Right atrium auricular region (tissue), 2 donors: Measurements from ENCODE around the gene LRRC56. TPM values are rescaled to one million over a fixed set of nuclear protein-coding genes. Genes with fewer than 3 reads are reported as not detected.

Experiments used
- DNase-seq: peaks from one replicate; pipeline ENCODE4 v3.0.0-alpha.2; 2019; ENCODE audit warnings: low spot score
- H3K27ac ChIP-seq, 2 donors: fragments of 200-600 bp; sonication (generic); 1 replicate in 1 of 2; 2 replicates in 1 of 2; pipeline ENCODE4 v1.5.1; 2016 to 2019
- H3K27me3 ChIP-seq, 2 donors: fragments of 200-600 bp; sonication (generic); one replicate each; pipeline versions ENCODE4 v1.5.1 to v1.6.0; 2017 to 2019
- H3K36me3 ChIP-seq: fragments of 200-600 bp; sonication (generic); one replicate; pipeline ENCODE4 v1.5.1; 2016
- H3K4me1 ChIP-seq, 2 donors: fragments of 200-600 bp; sonication (generic); one replicate each; pipeline versions ENCODE4 v1.5.1 to v1.6.0; 2017 to 2019
- H3K4me3 ChIP-seq, 2 donors: fragments of 200-600 bp; sonication (generic); 1 replicate in 1 of 2; 2 replicates in 1 of 2; pipeline ENCODE4 v1.5.1; 2017 to 2019; ENCODE audit warnings: mild to moderate bottlenecking in 1 of 2, moderate library complexity in 1 of 2
- H3K9me3 ChIP-seq, 2 donors: fragments of 200-600 bp; sonication (generic); one replicate each; pipeline ENCODE4 v1.5.1; 2019
- total RNA-seq, 2 donors: library from RNA; depleted of rRNA; stranded (reverse); fragments of >200 nt; gene quantifications; one replicate each; pipeline ENCODE4 v1.1.0, GENCODE V29; 2016
- TF ChIP-seq, protein P1 (sequence below), 2 donors: fragments of 200-600 bp; sonication (generic); IDR thresholded peaks; one replicate each; pipeline ENCODE4 v1.5.1; 2019; ENCODE audit warnings: antibody characterized with exemption in 2 of 2

Gene LRRC56
- total RNA-seq, 2 donors from 2014 or later = 0.12 to 0.15 TPM

DNA sequence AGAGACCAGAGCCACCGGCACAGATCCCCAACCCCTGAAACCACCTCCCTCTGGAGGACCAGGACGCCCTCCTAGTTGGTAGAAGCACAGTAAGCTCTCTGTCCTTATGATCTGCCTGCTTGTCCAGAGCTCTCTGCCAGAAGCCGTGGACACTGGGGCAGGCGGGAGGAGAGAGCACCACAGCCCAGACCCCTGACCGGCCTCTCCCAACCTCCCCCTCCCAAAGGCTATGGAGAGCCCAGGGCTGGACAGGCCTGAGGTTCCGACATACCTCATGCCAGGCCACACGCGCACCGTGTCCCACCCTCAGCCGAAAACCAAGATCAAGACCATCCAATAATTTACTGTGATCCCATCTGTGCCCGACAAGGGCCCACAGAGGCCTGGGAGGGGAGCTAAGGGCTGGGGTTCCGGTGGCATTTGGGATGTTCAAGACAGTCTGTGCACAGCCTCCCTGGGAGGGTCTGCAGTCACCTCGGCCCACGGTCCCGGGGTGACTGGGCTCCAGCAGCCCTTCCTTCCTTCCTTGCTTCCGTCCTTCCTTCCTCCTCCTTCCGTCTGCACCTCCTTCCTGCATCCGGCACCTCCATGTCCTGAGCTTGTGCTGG, 5.3 kb upstream of the LRRC56 start:
- TF ChIP-seq, protein P1, sequence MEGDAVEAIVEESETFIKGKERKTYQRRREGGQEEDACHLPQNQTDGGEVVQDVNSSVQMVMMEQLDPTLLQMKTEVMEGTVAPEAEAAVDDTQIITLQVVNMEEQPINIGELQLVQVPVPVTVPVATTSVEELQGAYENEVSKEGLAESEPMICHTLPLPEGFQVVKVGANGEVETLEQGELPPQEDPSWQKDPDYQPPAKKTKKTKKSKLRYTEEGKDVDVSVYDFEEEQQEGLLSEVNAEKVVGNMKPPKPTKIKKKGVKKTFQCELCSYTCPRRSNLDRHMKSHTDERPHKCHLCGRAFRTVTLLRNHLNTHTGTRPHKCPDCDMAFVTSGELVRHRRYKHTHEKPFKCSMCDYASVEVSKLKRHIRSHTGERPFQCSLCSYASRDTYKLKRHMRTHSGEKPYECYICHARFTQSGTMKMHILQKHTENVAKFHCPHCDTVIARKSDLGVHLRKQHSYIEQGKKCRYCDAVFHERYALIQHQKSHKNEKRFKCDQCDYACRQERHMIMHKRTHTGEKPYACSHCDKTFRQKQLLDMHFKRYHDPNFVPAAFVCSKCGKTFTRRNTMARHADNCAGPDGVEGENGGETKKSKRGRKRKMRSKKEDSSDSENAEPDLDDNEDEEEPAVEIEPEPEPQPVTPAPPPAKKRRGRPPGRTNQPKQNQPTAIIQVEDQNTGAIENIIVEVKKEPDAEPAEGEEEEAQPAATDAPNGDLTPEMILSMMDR (IDR thresholded peaks at IDR 0.05) = no peak
- H3K36me3 ChIP-seq = peaks cover 25% of the 10 kb centered on the region
- peaks cover 0 to 31% of the 10 kb centered on the region in 2 donors for H3K4me1 ChIP-seq
- H3K27ac ChIP-seq = no peak overlapping the region
- no peak for DNase-seq
- no peak overlapping the region for H3K4me3 ChIP-seq
- H3K27me3 ChIP-seq = no peaks in the 10 kb centered on the region
- H3K9me3 ChIP-seq = no peaks in the 10 kb centered on the region

DNA sequence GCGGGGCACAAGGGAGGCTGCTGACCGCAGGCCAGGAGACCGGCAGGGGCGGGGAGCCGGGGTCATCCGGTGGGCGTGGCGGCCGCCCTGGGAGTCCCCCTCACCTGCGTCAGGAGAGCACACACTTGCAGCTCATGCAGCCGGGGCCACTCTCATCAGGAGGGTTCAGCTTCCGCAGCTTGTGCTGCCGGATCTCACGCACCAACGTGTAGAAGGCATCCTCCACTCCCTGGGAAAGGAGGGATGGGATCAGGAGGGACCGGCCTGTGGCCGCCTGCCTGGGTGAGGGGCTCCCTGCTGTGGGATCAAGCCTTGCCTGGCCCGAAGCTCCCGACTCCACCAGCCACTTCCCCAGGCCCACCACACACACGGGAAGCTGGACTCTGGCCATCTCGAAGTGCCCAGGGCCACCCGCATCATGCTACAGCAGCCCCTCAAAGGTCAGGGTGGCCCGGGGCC, 4.8 kb upstream of the LRRC56 start:
- no peak overlapping the region for H3K4me3 ChIP-seq
- no peak overlapping the region for H3K27ac ChIP-seq
- H3K9me3 ChIP-seq = no peaks in the 10 kb centered on the region
- no peaks in the 10 kb centered on the region for H3K27me3 ChIP-seq
- TF ChIP-seq, protein P1 (IDR thresholded peaks at IDR 0.05) = no peak
- peaks cover 25% of the 10 kb centered on the region for H3K36me3 ChIP-seq
- no peak for DNase-seq
- peaks cover 0 to 36% of the 10 kb centered on the region in 2 donors for H3K4me1 ChIP-seq

DNA sequence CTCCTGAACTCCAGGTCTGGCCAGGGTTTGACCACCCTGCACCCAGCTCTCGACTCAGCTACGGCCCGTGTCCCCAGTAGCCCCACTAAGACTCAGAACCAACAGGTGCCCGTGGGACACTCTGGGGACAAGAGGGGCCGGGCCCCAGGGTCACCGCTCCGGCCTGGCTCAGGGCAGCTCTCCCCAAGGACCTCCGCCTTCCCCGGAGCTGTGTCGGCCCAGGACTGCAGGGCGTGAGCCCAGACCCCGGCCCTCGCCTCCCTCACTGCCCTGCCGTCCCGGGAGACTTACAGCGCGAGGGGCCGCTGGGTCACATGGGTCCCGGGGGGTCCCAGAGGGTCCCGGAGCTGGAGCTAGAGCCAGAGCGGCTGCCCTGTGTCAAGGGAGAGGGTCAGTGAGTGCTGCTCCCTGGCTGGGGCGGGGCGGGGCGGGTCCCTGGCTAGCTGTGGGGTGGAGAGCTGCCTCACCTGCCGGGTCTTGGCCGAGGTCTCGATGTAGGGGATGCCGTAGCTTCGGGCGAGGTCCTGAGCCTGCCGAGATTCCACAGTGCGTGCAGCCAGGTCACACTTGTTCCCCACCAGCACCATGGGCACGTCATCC, 4.2 kb upstream of the LRRC56 start:
- no peaks in the 10 kb centered on the region for H3K27me3 ChIP-seq
- H3K27ac ChIP-seq = no peak overlapping the region
- no peak overlapping the region for H3K4me3 ChIP-seq
- H3K9me3 ChIP-seq = no peaks in the 10 kb centered on the region
- peaks cover 25% of the 10 kb centered on the region for H3K36me3 ChIP-seq
- H3K4me1 ChIP-seq = peaks cover 0 to 39% of the 10 kb centered on the region in 2 donors
- DNase-seq = no peak
- TF ChIP-seq, protein P1 (IDR thresholded peaks at IDR 0.05) = no peak

DNA sequence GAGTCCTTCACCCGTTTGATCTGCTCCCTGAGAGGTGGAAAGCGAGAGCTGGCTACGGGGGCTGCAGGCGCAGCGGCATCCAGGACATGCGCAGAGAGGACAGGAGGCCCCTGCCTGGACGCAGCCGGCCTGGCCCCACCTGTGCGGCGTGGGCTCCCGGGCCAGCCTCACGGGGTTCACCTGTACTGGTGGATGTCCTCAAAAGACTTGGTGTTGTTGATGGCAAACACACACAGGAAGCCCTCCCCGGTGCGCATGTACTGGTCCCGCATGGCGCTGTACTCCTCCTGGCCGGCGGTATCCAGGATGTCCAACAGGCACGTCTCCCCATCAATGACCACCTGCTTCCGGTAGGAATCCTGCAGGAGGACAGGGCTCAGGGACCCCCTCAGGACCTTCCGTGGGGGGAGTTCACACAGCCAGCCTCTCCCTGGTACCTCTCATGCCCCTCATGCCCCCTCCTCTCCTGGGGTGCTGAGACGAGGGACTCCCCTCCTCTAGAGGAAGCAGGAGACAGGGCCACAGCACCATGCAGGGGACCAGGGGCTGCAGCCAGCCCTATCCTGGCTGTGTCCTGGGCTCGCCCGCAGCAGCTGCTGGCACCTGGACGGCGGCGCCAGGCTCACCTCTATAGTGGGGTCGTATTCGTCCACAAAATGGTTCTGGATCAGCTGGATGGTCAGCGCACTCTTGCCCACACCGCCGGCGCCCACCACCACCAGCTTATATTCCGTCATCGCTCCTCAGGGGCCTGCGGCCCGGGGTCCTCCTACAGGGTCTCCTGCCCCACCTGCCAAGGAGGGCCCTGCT, 3.5 kb upstream of the LRRC56 start:
- Histone ChIP-seq H3K4me3 (peak overlapping the region in 1 of 2 donors; percentile 88), H3K27ac (peak overlapping the region in 1 of 2 donors; percentile 73), H3K27me3 (no peaks in the 10 kb centered on the region), H3K36me3 (peaks cover 25% of the 10 kb centered on the region), H3K9me3 (no peaks in the 10 kb centered on the region), H3K4me1 (peaks cover 0 to 39% of the 10 kb centered on the region in 2 donors)
- no peak for DNase-seq
- TF ChIP-seq, protein P1 (IDR thresholded peaks at IDR 0.05) = no peak

DNA sequence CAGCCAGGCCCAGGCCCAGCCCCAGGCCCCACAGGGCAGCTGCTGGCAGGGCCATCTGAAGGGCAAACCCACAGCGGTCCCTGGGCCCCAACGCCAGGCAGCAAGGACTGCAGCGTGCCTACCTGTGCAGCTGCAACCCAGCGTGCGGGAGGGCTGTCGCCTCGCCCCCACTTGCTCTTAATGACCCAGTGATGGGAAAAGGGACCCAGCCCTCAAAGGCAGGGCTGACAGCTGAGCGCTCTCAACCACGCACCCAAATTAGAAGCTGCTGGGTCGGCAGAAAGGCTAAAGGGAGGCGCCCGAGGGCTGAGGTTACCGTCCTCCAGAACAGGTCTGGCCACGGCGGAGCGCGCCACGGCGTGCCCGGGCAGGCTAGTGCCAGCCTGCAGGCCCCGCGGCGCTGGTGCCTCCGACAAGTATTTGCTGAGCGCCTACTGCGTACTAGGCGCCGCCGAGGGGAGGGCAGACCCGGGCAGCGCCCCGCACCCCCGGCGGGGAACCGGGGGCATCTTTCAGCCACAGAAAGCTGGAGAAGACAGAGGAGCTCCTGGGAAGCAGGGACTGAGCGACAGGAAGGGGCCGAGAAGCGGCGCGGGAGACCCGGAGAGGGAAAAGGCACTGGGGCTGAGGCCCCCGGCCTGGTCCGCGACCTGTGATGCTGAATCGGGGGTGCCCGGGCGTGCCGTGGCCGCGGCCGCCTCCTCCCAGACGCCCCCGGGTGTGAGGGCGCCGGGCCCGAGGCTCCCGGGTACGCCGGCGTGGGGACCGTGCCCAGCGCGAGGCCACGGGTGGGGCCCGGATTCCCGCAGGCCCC, 2.7 kb upstream of the LRRC56 start:
- H3K4me1 ChIP-seq = peaks cover 0 to 39% of the 10 kb centered on the region in 2 donors
- no peak for DNase-seq

More for the DNA sequence above, 2.7 kb upstream of the LRRC56 start:
- H3K27me3 ChIP-seq = no peaks in the 10 kb centered on the region
- TF ChIP-seq, protein P1 (IDR thresholded peaks at IDR 0.05) = no peak
- peak overlapping the region; percentile 31 to 73 for H3K27ac ChIP-seq
- peaks cover 25% of the 10 kb centered on the region for H3K36me3 ChIP-seq
- no peaks in the 10 kb centered on the region for H3K9me3 ChIP-seq
- peak overlapping the region; percentile 70 to 88 for H3K4me3 ChIP-seq
